Hematopoietic multipotent progenitor cell (in vitro differentiated cells): Measurements from ENCODE around the gene FAM174B. TPM values are rescaled to one million over a fixed set of nuclear protein-coding genes. Genes with fewer than 3 reads are reported as not detected.

ENCODE experiments used
- DNase-seq, 3 donors: peaks; one replicate each; pipeline ENCODE4 v3.0.0-alpha.2; 2011 to 2015; ENCODE audit warnings: low read depth in 2 of 3, low spot score in 2 of 3
- total RNA-seq: library from RNA; depleted of rRNA; stranded (reverse); fragments of >200 nt; gene quantifications from one replicate; pipeline ENCODE4 v1.2.3, GENCODE V29; 2012

The FAM174B gene
- total RNA-seq, 1 donor = 2.7 TPM

- no peak for DNase-seq
Measured at GRCh38 chr15:92602267-92602593, 53.3 kb downstream of the FAM174B start.

DNA sequence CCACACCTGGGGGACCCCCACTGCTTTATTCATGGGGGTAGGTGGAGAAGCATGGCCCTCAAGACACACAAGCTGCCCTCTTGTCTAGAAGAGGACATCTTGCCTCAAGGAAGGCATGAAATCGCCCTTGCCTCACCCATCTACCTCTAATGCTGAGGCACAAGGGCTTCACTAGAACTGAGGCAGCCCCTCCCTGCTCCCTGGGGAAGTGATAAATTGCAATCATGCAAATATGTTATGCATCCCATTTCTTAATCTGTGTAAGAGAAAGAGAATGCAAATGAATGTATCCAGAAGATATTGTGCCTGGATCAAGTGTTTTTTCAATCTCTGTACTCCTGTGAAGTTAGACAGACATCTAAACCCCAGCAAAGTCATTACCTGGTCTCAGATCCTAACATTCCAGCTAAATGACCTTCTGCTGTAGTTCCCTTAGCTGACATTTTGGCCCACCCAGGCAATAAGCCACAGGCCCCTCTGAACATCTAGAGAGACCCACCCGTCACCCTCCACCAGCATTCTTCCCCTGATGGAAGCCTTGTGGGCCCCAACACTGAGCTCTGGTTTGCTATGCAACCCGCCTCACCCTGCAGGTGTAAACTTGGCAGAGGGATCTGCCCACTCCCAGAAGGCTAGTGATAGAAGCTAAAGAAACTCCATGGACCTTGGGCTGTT is 53.8 kb downstream of the FAM174B start:
- DNase-seq = no peak

DNA sequence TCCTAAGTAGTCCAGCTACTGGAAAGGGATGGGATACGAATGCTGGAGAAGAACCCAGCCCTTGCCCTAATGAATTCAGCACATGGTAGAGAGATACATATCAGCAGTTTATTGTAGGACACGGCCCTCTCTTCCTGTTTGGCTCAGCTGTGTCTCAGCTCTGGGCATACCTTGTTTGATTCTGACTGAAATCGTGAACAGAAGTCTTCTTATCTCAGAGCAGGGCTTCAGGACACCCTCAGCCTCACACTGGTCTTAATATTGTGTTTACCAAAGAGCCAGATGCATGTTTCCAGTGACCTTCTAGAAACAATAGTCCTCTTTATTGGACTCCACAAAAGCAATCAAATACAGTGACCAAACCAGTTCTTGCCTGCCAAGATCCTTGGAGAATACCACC is 54.7 kb downstream of the FAM174B start:
- DNase-seq = no peak

- DNase-seq = peak in 2 of 3 donors; percentile 29 to 57
Measured at GRCh38 chr15:92599394-92599970, 56.1 kb downstream of the FAM174B start.

GRCh38 chr15:92597548-92597947 is 58.0 kb downstream of the FAM174B start:
- no peak for DNase-seq

- DNase-seq = no peak
Measured at GRCh38 chr15:92596623-92597022, 59.0 kb downstream of the FAM174B start.

DNA sequence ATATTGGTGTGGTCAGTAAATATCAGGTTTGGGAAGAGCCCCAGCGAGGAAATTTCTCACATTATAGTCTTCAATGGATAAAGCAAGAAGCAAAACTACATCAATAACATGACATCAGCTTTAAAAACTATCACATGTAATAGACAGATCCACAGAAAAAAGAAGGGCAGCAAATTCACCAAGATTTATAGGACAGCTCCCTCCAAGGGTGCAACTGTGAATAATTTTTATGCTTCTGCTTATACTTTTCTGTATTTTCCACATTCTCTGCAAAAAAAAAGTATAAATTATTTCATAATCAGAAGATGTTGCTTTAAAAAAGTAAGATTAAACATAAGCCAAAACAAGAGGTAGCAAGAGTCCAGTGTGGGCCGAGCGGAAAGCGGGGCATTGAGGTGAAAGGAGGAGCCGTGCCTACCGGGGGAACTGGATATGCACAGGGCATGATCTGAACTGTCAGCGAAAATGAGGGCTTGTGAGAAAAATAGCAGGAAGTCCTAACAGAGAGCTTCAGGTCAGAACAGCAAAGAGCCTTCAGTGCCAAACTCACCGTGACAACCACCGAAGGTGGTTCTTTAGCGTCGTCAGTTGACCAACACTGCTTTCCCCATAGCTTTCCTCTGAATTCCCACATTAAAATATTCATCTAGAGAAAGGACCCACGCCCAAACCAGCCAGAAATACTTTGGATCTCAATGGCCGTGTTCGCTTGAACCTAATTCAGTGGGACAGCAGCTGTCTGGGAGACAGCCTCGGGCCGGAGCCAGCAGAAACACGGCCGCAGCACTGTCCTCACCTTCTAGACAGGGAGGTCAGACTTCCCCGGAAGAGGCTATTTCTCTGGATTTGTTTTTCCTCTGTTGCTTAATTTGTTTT is 59.8 kb downstream of the FAM174B start:
- no peak for DNase-seq

GRCh38 chr15:92591275-92591674 is 64.3 kb downstream of the FAM174B start:
- DNase-seq = no peak

- no peak for DNase-seq
Measured at GRCh38 chr15:92586966-92587365, 68.6 kb downstream of the FAM174B start.

DNA sequence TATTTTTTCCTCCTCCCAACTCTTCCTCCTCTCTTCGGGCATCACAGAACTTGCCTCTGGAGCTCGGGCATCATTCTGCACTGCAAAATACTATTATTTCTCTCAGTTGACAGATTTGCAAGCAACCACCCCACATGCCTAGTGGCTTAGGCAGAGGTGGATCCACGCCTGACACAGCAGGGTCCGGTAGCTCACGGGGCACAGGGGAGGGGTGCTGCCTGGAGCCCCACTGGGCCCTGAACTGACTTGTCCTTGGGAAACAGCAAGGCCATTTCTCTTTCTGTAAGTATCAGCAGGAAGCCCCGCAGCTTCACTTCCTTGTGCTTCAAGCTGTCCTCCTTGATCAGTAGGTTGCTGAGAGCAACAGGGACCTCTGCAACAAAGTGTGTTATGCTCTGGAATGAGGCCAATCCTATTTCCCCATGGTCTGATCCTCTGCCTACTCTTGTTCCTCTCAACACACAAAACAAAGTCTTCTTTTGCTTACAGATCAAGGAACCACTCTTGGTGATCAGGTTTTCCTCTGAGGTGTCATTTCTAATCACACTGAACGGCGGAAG is 69.1 kb downstream of the FAM174B start:
- no peak for DNase-seq

GRCh38 chr15:92584105-92584504 is 71.5 kb downstream of the FAM174B start:
- no peak for DNase-seq

DNA sequence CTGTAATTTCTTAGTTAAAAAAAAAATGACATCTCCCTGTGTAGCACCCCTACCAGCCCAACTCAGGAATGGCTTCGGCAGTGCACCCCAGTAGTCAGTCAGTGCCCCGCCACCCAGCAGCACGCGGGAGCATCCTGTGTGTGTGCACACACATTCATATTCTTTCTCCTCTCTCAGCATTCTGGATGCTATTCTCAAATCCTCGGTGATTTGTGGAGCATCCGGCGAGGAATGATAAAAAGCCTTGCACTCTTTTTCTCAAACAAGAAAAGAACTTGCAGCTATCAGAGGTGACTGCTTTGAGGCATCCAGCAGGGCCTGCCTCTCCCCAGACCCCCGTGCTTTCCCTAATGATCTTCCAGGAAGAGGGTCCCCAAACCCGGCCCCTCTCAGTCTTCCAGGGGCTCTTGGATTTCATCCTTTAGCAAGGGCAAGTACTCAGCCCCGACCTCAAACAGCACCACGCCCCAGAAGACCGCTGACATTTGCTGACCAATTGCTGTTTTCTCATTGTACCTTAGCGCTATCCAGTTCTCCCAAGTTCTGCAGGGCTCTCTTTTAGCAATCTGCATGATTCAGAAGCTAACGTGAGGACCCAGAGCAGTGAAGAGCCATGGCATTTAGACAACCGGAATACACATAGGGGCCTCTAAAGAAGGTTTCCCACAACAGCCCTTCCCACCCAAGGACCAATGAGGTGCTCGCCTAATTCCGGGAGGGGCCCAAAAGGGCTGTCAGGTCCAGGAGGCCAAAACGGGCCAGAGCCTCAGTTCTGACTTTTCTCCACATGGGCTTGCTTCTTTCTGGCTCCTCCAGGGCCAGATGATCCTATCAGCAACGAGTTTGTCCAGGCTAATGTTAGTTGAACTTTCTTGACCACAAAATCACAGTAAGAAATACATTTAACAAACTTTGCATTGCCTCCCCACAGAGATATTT is 72.2 kb downstream of the FAM174B start:
- DNase-seq = no peak

- no peak for DNase-seq
Measured at GRCh38 chr15:92582206-92582605, 73.4 kb downstream of the FAM174B start.

GRCh38 chr15:92580933-92581445 is 74.6 kb downstream of the FAM174B start:
- DNase-seq = no peak

DNA sequence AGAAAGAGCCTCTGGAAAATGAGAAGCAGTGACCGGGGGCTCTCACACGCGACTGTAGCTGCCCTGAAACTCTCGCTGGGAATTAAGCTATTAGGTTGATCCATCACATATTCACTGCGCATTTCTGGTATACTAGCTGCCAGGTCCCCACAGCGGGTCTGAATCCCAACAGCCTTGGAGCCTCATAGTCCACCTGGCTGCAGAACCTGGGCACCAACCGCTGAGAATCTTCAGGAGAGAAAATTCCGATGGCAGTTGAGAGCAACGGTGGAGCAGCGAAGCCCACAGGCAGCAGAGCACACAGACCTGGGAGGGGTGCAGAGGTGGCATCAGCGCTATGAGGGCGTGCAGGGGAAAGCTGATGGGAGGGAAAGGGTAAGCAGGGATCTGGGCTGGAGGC is 75.1 kb downstream of the FAM174B start:
- DNase-seq = no peak

GRCh38 chr15:92579931-92580470 is 75.6 kb downstream of the FAM174B start:
- no peak for DNase-seq

GRCh38 chr15:92579486-92579885 is 76.1 kb downstream of the FAM174B start:
- DNase-seq = no peak

GRCh38 chr15:92578096-92578835 is 77.3 kb downstream of the FAM174B start:
- no peak for DNase-seq

- DNase-seq = no peak
Measured at GRCh38 chr15:92576597-92577200, 78.9 kb downstream of the FAM174B start.
